ENCODE measurements around the gene DENND4B. TPM values are rescaled to one million over a fixed set of nuclear protein-coding genes. Genes with fewer than 3 reads are reported as not detected.
"Not testable (repeated sequence)": the region's sequence is repeated elsewhere in the genome, so short reads cannot be mapped to it uniquely, and the experiment has no call there.

Gene DENND4B
- total RNA-seq, 1 donor from 2014 or later = 42.7 TPM

DNA sequence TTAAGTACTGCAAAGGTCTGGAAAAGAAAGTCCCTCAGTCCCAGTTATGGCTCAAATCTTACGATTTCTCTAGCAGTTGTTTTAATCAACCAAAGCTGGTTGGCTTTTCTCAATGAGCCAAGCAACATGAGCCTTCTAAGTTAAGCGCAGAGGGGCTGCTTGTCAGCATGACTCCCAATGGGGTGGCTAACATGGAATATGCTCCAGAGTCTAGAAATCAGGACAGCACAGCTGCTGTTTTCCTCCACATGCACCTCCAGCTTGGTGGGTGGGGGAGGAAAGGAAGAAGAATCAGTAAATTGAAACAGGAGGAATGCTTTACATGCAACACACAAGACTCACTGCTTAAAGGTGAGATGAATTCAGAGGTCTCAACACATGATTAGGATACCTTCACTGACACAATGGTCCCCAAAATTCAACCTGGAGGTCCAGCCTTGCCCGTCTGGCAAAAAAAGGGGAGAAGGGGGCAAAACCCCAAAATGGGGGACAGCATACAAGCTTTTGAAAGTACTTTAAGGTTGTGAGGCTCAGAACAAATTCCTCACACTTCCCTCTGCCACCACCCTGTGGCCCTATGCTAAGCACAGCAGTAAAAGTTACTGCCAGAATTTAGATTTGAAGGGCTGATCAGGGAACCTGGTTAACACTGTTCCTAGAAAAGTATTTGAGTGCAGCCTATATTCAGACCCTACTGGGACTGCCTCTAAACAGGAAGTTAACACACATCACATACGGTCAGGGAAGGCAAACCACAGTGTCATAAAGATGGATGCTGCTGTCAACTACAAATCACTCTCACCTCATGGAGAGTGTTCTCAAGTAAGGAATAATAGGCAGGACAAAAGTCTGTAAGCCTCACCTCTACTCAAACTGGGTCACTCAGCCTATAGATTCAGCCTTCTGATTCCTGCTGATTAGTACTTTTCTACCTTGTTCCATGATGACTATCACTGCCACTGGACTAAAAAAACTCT is 26.4 kb downstream of the DENND4B start:
- peak; percentile 24 for DNase-seq (ENCODE audit: low spot score)
- intact Hi-C loops (cut with DNase I) = loop anchor here (5.0 kb wide), 1 partner anchor 98 kb away; no protein-coding TSS in a partner anchor

DNA sequence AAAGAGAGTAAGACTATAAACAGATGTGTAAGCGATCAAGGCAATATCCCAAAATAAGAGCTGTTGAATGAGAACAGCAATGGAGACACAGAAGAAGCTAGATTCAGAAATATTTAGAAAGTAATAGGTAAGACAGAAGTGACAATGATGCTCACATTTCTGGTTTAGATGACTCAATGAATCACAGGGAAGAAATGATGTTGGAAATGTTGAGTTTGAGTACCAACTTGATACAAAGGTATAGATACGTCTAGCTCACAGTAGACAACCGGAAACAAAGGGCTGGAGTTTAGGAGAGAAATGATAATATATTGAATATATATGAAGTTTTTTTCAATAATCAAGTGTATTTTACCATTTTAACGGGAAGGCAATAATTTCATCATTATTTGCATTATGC is 30.2 kb downstream of the DENND4B start:
- DNase-seq (ENCODE audit: low spot score) = no peak
- intact Hi-C loops (cut with DNase I) = no loop called here

DNA sequence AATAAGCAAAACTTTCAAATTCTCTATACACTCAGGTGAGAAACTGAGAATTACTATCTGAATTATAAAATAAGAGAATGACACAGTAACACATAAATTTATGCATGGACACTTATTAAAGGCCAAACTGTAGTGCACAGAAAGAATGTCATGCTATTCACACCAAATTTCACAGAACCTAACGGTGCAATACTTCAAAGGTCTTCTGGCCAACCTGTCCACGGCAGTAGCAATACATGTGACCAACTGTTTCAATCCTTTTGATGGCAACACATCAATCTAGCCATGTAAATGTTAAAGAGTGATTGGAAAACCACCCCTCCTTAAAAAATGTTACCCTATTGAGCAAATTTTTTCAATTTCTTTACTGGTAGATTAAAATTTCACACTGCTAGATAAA is 34.2 kb downstream of the DENND4B start:
- intact Hi-C loops (cut with DNase I) = no loop called here
- no peak for DNase-seq (ENCODE audit: low spot score)

DNA sequence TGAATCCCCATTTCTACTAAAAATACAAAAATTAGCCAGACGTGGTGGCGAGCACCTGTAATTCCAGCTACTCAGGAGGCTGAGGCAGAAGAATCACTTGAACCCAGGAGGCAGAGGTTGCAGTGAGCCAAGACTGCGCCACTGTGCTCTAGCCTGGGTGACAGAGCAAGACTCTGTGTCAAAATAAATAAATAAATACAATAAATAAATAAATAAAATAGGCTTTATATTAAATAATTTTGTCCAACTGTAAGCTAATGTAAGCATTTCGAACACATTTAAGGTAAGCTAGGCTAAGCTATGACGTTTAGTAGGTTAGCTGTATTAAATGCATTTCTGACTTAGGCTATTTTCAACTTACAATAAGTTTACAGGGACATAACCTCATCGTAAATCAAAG is 36.0 kb downstream of the DENND4B start:
- intact Hi-C loops (cut with DNase I) = not testable (repeated sequence)

DNA sequence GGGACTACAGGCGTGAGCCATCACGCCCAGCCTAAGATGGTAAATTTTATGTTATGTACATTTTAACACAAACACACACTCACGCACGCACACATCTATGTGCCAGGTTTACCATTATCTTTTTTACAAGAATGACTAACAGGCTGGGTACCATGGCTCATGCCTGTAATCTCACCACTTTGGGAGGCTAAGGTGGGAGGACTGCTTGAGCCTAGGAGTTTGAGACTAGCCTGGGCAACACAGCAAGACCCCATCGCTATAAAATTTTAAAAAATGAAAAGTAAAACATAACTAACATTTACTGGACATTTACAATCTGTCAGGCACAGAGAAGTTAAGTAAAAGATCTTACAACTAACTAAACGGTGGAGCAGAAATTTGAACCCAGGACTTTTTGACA is 38.4 kb downstream of the DENND4B start:
- no peak for DNase-seq (ENCODE audit: low spot score)
- intact Hi-C loops (cut with DNase I) = no loop called here

More for the DNA sequence above, 36.0 kb downstream of the DENND4B start:
- DNase-seq (ENCODE audit: low spot score) = not testable (repeated sequence)

DNA sequence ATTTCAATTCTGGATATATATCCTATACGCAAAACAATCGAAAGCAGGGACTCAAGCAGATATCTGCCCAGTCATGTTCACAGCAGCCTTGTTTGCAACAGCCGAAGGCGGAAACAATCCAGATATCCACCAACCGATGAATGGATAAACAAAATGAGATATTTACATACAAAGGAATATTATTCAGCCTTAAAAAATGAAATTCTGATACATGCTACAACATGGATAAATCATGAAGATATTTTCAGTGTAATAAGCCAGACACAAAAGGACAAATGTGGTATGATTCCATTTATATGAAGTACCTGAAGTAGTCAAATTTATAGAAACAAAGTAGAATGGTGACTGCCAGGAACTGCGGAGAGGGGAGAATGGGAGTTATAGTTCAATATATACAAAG is 39.4 kb downstream of the DENND4B start:
- DNase-seq (ENCODE audit: low spot score) = no peak
- intact Hi-C loops (cut with DNase I) = no loop called here

DNA sequence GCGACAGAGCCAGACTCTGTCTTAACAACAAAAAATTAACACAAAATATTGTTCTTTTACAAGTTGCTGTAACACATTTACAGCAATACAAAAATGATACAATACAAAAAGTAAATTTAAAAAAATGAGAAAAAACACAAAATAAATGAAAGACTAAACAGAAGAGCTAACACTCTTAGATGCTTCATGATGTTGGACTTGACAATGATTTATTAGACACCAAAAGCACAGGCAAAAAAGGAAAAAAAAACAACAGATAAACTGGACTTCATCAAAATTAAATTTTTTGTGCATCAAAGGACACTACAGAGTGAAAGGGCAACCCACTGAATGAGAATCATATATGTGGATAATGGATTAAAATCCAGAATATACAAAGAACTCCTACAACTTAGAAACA is 40.1 kb downstream of the DENND4B start:
- intact Hi-C loops (cut with DNase I) = no loop called here

DNA sequence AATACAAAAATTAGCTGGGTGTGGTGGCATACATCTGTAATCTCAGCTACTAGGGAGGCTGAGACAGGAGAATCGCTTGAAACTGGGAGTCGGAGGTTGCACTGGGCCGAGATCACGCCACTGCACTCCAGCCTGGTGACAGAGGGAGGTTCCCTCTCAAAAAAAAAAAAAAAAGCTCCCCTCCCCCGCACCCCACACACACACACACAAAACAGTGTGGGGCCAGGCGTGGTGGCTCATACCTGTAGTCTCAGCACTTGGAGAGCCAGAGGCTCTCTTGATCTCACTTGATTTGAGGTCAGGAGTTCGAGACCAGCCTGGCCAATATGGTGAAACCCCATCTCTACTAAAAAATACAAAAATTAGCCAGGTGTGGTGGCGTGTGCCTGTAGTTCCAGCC is 40.6 kb downstream of the DENND4B start:
- DNase-seq (ENCODE audit: low spot score); intact Hi-C loops (cut with DNase I): not testable (repeated sequence)

More for the DNA sequence above, 40.1 kb downstream of the DENND4B start:
- DNase-seq (ENCODE audit: low spot score) = no peak

DNA sequence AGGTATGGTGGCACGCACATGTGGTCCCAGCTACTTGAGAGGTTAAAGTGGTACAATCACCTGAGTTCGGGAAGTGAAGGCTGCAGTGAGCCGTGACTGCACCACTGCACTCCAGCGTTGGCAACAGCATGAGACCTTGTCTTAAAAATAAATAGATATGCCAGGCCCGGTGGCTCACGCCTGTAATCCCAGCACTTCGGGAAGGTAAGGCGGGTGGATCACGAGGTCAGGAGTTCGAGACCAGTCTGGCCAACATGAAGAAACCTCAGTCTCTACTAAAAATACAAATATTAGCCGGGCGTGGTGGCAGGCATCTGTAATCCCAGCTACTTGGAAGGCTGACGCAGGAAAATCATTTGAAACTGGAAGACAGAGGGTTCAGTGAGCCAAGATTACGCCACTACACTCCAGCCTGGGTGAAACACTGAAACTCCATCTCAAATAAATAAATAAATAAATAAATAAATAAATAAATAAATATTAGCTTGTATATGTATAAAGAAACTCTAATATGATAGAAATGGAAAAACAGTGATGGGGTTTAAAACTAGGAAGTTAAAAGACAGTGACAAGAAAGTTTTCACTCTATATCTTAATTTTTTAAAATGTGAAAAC is 42.6 kb downstream of the DENND4B start:
- intact Hi-C loops (cut with DNase I) = no loop called here
- DNase-seq (ENCODE audit: low spot score) = no peak

DNA sequence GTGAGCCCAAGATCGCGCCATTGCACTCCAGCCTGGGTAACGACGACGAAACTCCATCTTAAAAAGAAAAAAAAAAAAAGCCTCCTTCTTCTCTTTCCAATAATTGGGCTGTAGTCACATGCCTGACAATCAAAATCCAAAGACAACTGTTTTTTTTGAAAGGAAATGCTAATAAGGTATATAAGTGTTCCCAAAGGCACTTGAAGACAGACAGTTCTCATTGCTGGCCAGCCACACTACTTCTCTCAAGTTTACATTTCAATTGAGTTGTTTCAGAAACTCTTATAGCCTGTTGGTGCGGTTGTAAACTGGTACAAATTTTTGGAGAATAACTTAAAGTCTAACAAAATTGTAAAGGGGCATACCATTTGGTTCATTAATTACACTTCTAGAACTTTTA is 47.0 kb downstream of the DENND4B start:
- intact Hi-C loops (cut with DNase I) = no loop called here
- DNase-seq (ENCODE audit: low spot score) = no peak

DNA sequence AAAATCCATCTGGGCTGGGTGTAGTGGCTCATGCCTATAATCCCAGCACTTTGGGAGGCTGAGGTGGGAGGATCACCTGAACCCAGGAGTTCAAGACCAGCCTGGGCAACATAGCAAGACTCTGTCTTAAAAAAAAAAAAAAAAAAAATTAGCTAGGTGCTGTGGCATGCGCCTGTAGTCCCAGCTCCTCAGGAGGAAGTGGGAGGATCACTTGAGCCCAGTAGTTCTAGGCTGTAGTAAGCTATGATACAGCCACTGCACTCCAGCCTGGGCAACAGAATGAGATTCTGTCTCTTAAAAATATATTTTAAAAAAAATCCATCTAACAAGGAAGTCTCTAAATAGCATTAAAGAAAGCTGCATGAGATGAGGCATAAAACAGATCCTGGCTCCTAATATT is 50.7 kb downstream of the DENND4B start:
- DNase-seq (ENCODE audit: low spot score); intact Hi-C loops (cut with DNase I): not testable (repeated sequence)

DNA sequence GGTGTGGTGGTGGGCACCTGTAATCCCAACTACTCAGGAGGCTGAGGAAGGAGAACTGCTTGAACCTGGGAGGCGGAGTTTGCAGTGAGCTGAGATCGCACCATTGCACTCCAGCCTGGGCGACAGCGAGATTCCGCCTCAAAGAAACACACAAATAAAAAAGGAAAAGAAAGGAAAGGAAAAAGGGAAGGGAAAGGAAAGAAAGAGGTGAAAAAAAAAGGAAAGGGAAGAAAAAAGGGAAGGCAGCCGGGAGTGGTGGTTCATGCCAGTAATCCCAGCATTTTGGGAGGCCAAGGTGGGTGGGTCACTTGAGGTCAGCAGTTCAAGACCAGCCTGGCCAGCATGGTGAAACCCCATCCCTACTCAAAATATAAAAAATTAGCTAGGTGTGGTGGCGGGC is 55.5 kb downstream of the DENND4B start:
- intact Hi-C loops (cut with DNase I); DNase-seq (ENCODE audit: low spot score): not testable (repeated sequence)

DNA sequence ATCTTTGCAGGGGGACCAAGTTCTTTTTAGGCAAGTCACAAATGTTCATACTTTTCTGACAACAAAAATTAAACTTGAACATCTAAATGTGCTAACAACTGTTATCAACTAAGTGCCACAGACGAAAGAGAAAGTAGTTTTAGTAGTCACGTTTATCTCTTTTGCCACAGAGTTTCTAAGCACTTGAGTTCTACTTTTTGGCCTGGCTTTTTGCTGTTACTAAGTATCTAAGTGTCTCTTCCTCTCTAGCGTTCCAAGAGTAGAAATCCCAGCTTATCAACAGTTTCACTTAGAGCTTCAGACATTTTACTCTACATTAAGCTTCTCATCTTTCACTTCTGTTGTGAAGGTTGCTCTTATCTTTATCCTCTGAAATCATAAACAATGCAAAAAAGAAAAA is 58.0 kb downstream of the DENND4B start:
- no peak for DNase-seq (ENCODE audit: low spot score)
- intact Hi-C loops (cut with DNase I) = no loop called here

DNA sequence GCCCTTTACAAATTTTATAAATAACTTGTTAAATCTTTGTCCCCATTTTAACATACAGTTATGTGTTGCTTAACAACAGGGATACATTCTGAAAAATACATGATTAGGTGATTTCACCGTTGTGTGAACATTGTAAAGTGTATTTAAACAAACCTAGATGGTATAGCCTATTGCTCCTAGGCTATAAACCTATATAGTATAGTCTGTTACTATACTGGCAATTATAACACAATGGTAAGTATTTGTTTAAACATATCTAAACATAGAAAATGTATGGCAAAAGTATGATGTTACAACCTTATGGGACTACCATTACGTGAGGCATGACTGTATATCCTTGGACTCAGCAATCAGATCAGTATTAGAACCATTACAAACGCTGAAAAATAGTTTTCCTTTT is 60.4 kb downstream of the DENND4B start:
- no peak for DNase-seq (ENCODE audit: low spot score)
- intact Hi-C loops (cut with DNase I) = no loop called here

DNA sequence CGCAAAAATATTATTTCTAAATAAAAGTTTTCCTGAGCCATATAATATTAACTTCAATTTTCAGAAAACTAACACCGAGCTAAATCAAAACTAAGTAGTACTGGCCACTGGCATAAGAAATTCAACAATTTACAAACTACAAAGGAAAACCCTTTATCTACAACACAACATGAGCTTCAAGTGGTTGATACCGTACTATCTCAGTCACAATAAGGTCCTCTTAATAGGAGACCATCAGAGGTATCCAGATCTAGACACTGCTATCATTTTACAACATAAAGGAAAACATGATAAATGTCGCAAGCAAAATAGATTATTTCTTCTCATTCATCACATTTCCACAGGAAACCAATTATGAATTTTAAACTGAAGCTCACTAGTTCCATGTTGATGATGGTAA is 63.3 kb downstream of the DENND4B start:
- DNase-seq (ENCODE audit: low spot score) = no peak
- intact Hi-C loops (cut with DNase I) = loop anchor here (5.0 kb wide), 1 partner anchor 84 kb away; the partner anchor contains the start of gene CREB3L4

DNA sequence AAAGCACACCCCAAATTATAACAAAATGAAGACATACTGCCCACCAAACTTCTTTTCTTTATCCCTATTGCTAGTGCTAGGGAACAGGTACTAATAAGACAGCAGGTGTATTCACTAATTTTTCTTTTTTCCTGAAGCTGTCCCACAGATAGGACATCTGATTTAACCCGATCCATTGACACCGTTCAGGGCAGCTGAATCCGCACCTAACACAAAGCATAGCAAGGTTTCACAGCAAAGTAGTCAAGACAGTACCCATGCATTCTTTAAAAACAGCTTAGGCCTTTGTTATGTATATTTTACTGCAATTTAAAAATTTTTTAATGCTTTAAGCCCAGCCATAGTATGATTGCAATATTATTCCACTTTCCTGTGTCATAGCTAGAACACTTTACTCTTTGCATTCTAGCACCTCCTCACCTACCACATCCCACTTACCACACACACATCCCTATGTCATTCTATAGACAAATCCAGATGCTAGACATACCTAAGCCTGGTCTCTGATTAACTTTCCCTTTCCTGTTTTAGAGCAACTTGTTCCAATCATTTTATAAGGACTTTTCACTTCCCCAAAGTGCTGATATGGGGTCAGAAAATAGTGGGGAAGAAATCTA is 64.1 kb downstream of the DENND4B start:
- intact Hi-C loops (cut with DNase I) = loop anchor here (5.0 kb wide), 1 partner anchor 85 kb away; the partner anchor contains the start of gene CREB3L4
- no peak for DNase-seq (ENCODE audit: low spot score)

DNA sequence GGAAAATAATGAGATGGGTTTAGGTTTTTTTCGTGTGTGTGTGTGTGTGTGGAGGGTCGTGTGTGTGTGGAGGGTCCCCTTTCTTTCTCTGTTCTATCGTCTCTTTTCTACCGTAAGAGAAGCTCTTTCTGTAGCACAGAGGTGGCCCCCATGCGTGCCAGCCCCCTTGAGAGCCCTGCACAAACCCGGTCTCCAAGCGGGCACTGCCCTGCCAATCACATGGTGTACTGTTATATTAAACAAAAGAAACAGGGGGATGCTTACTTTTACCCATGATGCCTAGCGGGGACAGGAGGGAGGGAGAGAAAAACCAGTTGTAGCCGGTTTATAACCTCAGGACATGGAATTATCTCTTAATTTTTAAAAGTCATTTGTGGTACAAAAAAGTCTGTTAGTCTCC is 64.8 kb downstream of the DENND4B start:
- no peak for DNase-seq (ENCODE audit: low spot score)
- intact Hi-C loops (cut with DNase I) = loop anchor here (2.0 to 5.0 kb wide), 2 partner anchors 41 to 86 kb away; partner anchors contain the start of genes CREB3L4 and GATAD2B

DNA sequence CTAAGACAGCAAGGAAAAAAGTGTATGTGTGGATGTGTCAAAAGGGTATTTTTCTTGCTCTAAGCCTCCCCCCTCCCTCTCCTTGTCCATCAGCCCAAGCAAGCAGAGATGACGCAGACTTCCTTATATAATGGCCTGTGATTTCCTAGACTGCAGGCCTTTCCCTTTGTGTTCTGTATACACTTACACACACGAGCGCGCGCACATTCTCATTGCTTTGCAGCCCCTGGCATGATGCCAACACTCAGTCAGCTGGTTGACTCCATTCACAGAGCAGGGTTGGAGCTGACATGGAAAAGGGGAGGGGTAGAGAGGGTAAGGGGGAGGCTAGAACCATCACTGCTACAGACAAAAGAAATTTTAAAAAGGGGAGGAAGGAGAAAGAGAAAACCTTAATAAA is 65.6 kb downstream of the DENND4B start:
- intact Hi-C loops (cut with DNase I) = loop anchor here (2.0 to 5.0 kb wide), 2 partner anchors 42 to 86 kb away; partner anchors contain the start of genes CREB3L4 and GATAD2B
- DNase-seq (ENCODE audit: low spot score) = peak; percentile 92

DNA sequence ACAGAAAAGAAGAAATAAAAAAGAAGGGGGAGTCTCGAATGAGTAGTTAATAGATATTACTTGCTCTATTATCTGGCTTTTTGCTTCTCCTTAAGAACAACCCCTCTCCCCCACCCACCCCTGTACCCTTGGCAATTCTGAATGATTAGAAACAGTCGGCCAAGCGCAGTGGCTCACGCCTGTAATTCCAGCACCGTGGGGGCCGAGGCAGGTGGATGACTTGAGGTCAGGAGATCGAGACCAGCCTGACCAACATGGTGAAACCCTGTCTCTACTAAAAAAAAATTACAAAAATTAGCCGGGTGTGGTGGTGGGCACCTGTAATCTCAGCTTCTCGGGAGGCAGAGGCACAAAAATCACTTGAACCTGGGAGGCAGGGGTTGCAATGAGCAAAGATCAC is 66.5 kb downstream of the DENND4B start:
- DNase-seq (ENCODE audit: low spot score) = no peak
- intact Hi-C loops (cut with DNase I) = loop anchor here (2.0 to 5.0 kb wide), 2 partner anchors 43 to 87 kb away; partner anchors contain the start of genes CREB3L4 and GATAD2B

Measured in cardiac septum (tissue), 1 donor.